Breast epithelium (tissue), 4 donors: ENCODE data around the gene OR4D6. TPM values are rescaled to one million over a fixed set of nuclear protein-coding genes. Genes with fewer than 3 reads are reported as not detected.

Source experiments
- DNase-seq, 2 donors: peaks; one replicate each; pipeline ENCODE4 v3.0.0-alpha.2; 2019; ENCODE audit warnings: low spot score in 2 of 2
- H3K27ac ChIP-seq, 2 donors: fragments of 200-600 bp; sonication (generic) in 1 of 2; one replicate each; pipeline ENCODE4 v1.5.1; 2016 to 2019; ENCODE audit warnings: mild to moderate bottlenecking in 1 of 2
- H3K27me3 ChIP-seq, 2 donors: fragments of 200-600 bp; sonication (generic) in 1 of 2; one replicate each; pipeline versions ENCODE4 v1.5.1 to v1.6.0; 2017 to 2019; ENCODE audit warnings: control low read depth in 1 of 2, mild to moderate bottlenecking in 1 of 2
- H3K36me3 ChIP-seq: fragments of 200-600 bp; one replicate; pipeline ENCODE4 v1.5.1; 2019
- H3K4me1 ChIP-seq, 2 donors: fragments of 200-600 bp; sonication (generic); one replicate each; pipeline ENCODE4 v1.5.1; 2016 to 2019; ENCODE audit warnings: control low read depth in 1 of 2
- H3K4me3 ChIP-seq, 3 donors: fragments of 200-600 bp; sonication (generic); 1 replicate in 2 of 3; 2 replicates in 1 of 3; pipeline ENCODE4 v1.5.1; 2016 to 2019; ENCODE audit warnings: mild to moderate bottlenecking in 3 of 3, moderate library complexity in 2 of 3
- H3K9me3 ChIP-seq, 2 donors: fragments of 200-600 bp; sonication (generic) in 1 of 2; one replicate each; pipeline ENCODE4 v1.5.1; 2016 to 2019; ENCODE audit warnings: control low read depth in 1 of 2
- CTCF ChIP-seq, 3 donors: fragments of 450-650 bp; IDR thresholded peaks; one replicate each; pipeline ENCODE4 v1.5.1; 2016 to 2017; ENCODE audit warnings: antibody characterized with exemption in 3 of 3, mild to moderate bottlenecking in 3 of 3, moderate library complexity in 3 of 3
- POLR2A ChIP-seq: fragments of 450-650 bp; IDR thresholded peaks from one replicate; pipeline ENCODE4 v1.6.1; 2016; ENCODE audit warnings: antibody characterized with exemption, mild to moderate bottlenecking, moderate library complexity
- POLR2AphosphoS5 ChIP-seq, 3 donors: sonication (generic); formaldehyde crosslinking; IDR thresholded peaks; one replicate each; pipeline ENCODE4 v1.6.1; 2017; ENCODE audit warnings: antibody characterized with exemption in 3 of 3
- intact Hi-C: fragments of 100-400 bp; cut with DNase I; formaldehyde crosslinking; loops from one replicate; pipeline ENCODE4 v1.15.1; 2023; ENCODE audit warnings: low total_unique reads
- total RNA-seq, 3 donors: library from RNA; depleted of rRNA; stranded (reverse); fragments of >200 nt; gene quantifications; one replicate each; pipeline ENCODE4 v1.1.0, GENCODE V29; 2016

The OR4D6 gene
- not detected for total RNA-seq

- no peaks in the 10 kb centered on the region for H3K4me1 ChIP-seq
- no peak within 1 kb of the TSS for H3K27ac ChIP-seq
- no peaks in the 10 kb centered on the region for H3K9me3 ChIP-seq
- TF ChIP-seq POLR2AphosphoS5 (IDR thresholded peaks at IDR 0.05) (no peak), POLR2A (no peak), CTCF (IDR thresholded peaks at IDR 0.05) (no peak)
- H3K36me3 ChIP-seq: no peaks in the 10 kb centered on the region
- no peak within 1 kb of the TSS for H3K4me3 ChIP-seq
- H3K27me3 ChIP-seq: no peaks in the 10 kb centered on the region
- intact Hi-C loops: no loop called here
- no peak for DNase-seq
Measured at GRCh38 chr11:59456661-59457060, at the start of gene OR4D6. Gene OR4D6 (plus strand): TSS chr11:59456961. CDS start chr11:59456961, 0 bp downstream.

- H3K27me3 ChIP-seq: no peaks in the 10 kb centered on the region
- TF ChIP-seq POLR2AphosphoS5 (IDR thresholded peaks at IDR 0.05) (no peak), CTCF (IDR thresholded peaks at IDR 0.05) (no peak), POLR2A (no peak)
- intact Hi-C loops: no loop called here
- no peak overlapping the region for H3K4me3 ChIP-seq
- no peaks in the 10 kb centered on the region for H3K4me1 ChIP-seq
- no peaks in the 10 kb centered on the region for H3K36me3 ChIP-seq
- H3K9me3 ChIP-seq: peaks cover 0 to 11% of the 10 kb centered on the region in 2 donors
- DNase-seq: no peak
- H3K27ac ChIP-seq: no peak overlapping the region
Measured at GRCh38 chr11:59413646-59414045, 43.1 kb upstream of the OR4D6 start.

GRCh38 chr11:59415111-59415510, 41.6 kb upstream of the OR4D6 start:
- Histone ChIP-seq H3K4me1 (no peaks in the 10 kb centered on the region), H3K9me3 (peaks cover 0 to 4% of the 10 kb centered on the region in 2 donors), H3K27ac (no peak overlapping the region), H3K36me3 (no peaks in the 10 kb centered on the region), H3K4me3 (no peak overlapping the region), H3K27me3 (no peaks in the 10 kb centered on the region)
- intact Hi-C loops: no loop called here
- TF ChIP-seq CTCF (IDR thresholded peaks at IDR 0.05) (no peak), POLR2A (no peak), POLR2AphosphoS5 (IDR thresholded peaks at IDR 0.05) (no peak)
- DNase-seq: no peak

- Histone ChIP-seq H3K4me3 (no peak overlapping the region), H3K4me1 (no peaks in the 10 kb centered on the region), H3K9me3 (no peaks in the 10 kb centered on the region), H3K27ac (no peak overlapping the region), H3K36me3 (no peaks in the 10 kb centered on the region), H3K27me3 (no peaks in the 10 kb centered on the region)
- DNase-seq: no peak
- no peak for TF ChIP-seq POLR2A
- no peak for TF ChIP-seq CTCF (IDR thresholded peaks at IDR 0.05)
- no peak for TF ChIP-seq POLR2AphosphoS5 (IDR thresholded peaks at IDR 0.05)
- intact Hi-C loops: no loop called here
Measured at GRCh38 chr11:59416613-59417012, 40.1 kb upstream of the OR4D6 start.

GRCh38 chr11:59417023-59417422, 39.7 kb upstream of the OR4D6 start:
- no peaks in the 10 kb centered on the region for H3K36me3 ChIP-seq
- no peaks in the 10 kb centered on the region for H3K9me3 ChIP-seq
- no peaks in the 10 kb centered on the region for H3K4me1 ChIP-seq
- no peaks in the 10 kb centered on the region for H3K27me3 ChIP-seq
- TF ChIP-seq POLR2A (no peak), CTCF (IDR thresholded peaks at IDR 0.05) (no peak), POLR2AphosphoS5 (IDR thresholded peaks at IDR 0.05) (no peak)
- H3K4me3 ChIP-seq: no peak overlapping the region
- intact Hi-C loops: no loop called here
- H3K27ac ChIP-seq: no peak overlapping the region
- DNase-seq: no peak
